Tibial nerve (tissue), 4 donors: ENCODE results near the gene RGS3. TPM values are rescaled to one million over a fixed set of nuclear protein-coding genes. Genes with fewer than 3 reads are reported as not detected.

Experiments
- DNase-seq, 2 donors: peaks; one replicate each; pipeline ENCODE4 v3.0.0-alpha.2; 2019; ENCODE audit warnings: low spot score in 2 of 2
- H3K27ac ChIP-seq, 4 donors: fragments of 200-600 bp; sonication (generic) in 3 of 4; one replicate each; pipeline ENCODE4 v1.5.1; 2017 to 2019; ENCODE audit warnings: mild to moderate bottlenecking in 1 of 4
- H3K27me3 ChIP-seq, 2 donors: fragments of 200-600 bp; sonication (generic) in 1 of 2; one replicate each; pipeline versions ENCODE4 v1.5.1 to v1.6.0; 2017 to 2019
- H3K36me3 ChIP-seq, 3 donors: fragments of 200-600 bp; sonication (generic); one replicate each; pipeline ENCODE4 v1.5.1; 2018 to 2019
- H3K4me1 ChIP-seq, 4 donors: fragments of 200-600 bp; sonication (generic) in 3 of 4; one replicate each; pipeline ENCODE4 v1.5.1; 2017 to 2019
- H3K4me3 ChIP-seq, 4 donors: fragments of 200-600 bp; sonication (generic) in 3 of 4; one replicate each; pipeline ENCODE4 v1.5.1; 2017 to 2019; ENCODE audit warnings: mild to moderate bottlenecking in 1 of 4, moderate library complexity in 1 of 4
- H3K9me3 ChIP-seq, 4 donors: fragments of 200-600 bp; sonication (generic) in 3 of 4; one replicate each; pipeline ENCODE4 v1.5.1; 2017 to 2019
- EP300 ChIP-seq, 2 donors: sonication (generic); formaldehyde crosslinking; IDR thresholded peaks; one replicate each; pipeline ENCODE4 v1.6.1; 2017; ENCODE audit warnings: antibody characterized with exemption in 2 of 2, mild to moderate bottlenecking in 1 of 2
- POLR2A ChIP-seq, 2 donors: fragments of 450-650 bp; IDR thresholded peaks; one replicate each; pipeline ENCODE4 v1.6.1; 2017; ENCODE audit warnings: antibody characterized with exemption in 2 of 2, mild to moderate bottlenecking in 2 of 2, moderate library complexity in 2 of 2
- WGBS, 2 donors: methylation state at CpG; one replicate each; pipeline ENCODE4 v1.1.5; 2018; 5-methylcytosine and 5-hydroxymethylcytosine counted together
- total RNA-seq, 4 donors: library from RNA; depleted of rRNA; stranded (reverse); fragments of >200 nt; gene quantifications; one replicate each; pipeline ENCODE4 v1.1.0, GENCODE V29; 2016
- TF ChIP-seq, protein P1 (sequence below), 5 experiments: fragments of 200-600 bp in 3 of 5; fragments of 450-650 bp in 2 of 5; sonication (generic) in 3 of 5; IDR thresholded peaks; one replicate each; pipeline ENCODE4 v1.5.1; 2016 to 2019; ENCODE audit warnings: antibody characterized with exemption in 5 of 5, mild to moderate bottlenecking in 3 of 5, moderate library complexity in 2 of 5

Gene RGS3
- total RNA-seq, 4 donors from 2014 or later, result 18.0 to 45.9 (median 35.2) TPM

GRCh38 chr9:113456235-113456634 lies 7.3 kb upstream of the RGS3 start:
- no peaks in the 10 kb centered on the region for H3K36me3 ChIP-seq
- 94% methylated on average over 2 of the region's 2 CpGs for WGBS, 2 donors
- DNase-seq, result no peak
- no peak overlapping the region for H3K4me3 ChIP-seq
- TF ChIP-seq POLR2A (IDR thresholded peaks at IDR 0.05) (no peak), EP300 (IDR thresholded peaks at IDR 0.05) (no peak)
- TF ChIP-seq, protein P1, sequence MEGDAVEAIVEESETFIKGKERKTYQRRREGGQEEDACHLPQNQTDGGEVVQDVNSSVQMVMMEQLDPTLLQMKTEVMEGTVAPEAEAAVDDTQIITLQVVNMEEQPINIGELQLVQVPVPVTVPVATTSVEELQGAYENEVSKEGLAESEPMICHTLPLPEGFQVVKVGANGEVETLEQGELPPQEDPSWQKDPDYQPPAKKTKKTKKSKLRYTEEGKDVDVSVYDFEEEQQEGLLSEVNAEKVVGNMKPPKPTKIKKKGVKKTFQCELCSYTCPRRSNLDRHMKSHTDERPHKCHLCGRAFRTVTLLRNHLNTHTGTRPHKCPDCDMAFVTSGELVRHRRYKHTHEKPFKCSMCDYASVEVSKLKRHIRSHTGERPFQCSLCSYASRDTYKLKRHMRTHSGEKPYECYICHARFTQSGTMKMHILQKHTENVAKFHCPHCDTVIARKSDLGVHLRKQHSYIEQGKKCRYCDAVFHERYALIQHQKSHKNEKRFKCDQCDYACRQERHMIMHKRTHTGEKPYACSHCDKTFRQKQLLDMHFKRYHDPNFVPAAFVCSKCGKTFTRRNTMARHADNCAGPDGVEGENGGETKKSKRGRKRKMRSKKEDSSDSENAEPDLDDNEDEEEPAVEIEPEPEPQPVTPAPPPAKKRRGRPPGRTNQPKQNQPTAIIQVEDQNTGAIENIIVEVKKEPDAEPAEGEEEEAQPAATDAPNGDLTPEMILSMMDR (IDR thresholded peaks at IDR 0.05), result no peak
- no peaks in the 10 kb centered on the region for H3K9me3 ChIP-seq
- no peaks in the 10 kb centered on the region for H3K27me3 ChIP-seq
- H3K27ac ChIP-seq, result peak overlapping the region in 3 of 4 donors; percentile 66 to 86 (median 68)
- peaks cover 0 to 25% (median 22%) of the 10 kb centered on the region in 4 donors for H3K4me1 ChIP-seq

GRCh38 chr9:113461285-113461684 lies 2.2 kb upstream of the RGS3 start:
- H3K4me3 ChIP-seq, result no peak overlapping the region
- no peaks in the 10 kb centered on the region for H3K36me3 ChIP-seq
- TF ChIP-seq, protein P1 (IDR thresholded peaks at IDR 0.05), result no peak
- peaks cover 0 to 8% of the 10 kb centered on the region in 2 donors for H3K27me3 ChIP-seq
- DNase-seq, result no peak
- no peak overlapping the region for H3K27ac ChIP-seq
- H3K9me3 ChIP-seq, result no peaks in the 10 kb centered on the region
- H3K4me1 ChIP-seq, result peaks cover 0 to 18% (median 3%) of the 10 kb centered on the region in 4 donors
- WGBS, 2 donors, result 85 to 91% methylated on average over 3 of the region's 3 CpGs

GRCh38 chr9:113461943-113462342 lies 1.6 kb upstream of the RGS3 start:
- Histone ChIP-seq H3K9me3 (no peaks in the 10 kb centered on the region), H3K27me3 (peaks cover 0 to 8% of the 10 kb centered on the region in 2 donors), H3K4me1 (peaks cover 0 to 12% (median 0%) of the 10 kb centered on the region in 4 donors), H3K4me3 (no peak overlapping the region), H3K36me3 (no peaks in the 10 kb centered on the region), H3K27ac (no peak overlapping the region)
- DNase-seq, result no peak
- 92 to 96% methylated on average over 4 of the region's 4 CpGs for WGBS, 2 donors
- no peak for TF ChIP-seq POLR2A (IDR thresholded peaks at IDR 0.05)
- no peak for TF ChIP-seq EP300 (IDR thresholded peaks at IDR 0.05)
- TF ChIP-seq, protein P1 (IDR thresholded peaks at IDR 0.05), result no peak

DNA sequence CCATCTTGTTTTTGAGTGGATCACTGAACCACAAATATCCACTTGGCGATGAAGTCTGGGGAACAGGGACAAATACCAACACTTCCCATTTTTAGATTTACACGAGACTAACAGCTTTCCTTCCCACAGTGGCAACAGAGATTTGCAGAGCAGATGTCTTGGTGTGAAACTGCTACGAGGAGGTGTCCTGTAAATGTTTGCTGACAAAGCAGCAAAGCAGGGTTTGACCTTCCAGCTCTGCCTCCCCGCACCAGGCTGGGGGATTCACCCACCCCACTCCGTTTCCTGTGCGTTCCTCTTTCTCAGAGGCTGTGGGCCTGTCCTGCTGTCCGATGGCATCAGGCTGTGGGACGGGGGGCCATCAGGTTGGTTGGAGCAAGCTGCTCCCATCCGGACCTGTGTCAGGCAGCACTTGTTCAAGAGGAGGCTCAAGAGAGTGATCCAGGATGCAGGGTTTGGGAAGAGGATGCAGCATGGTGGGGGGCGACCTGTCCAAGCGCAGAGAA lies 693 bp upstream of the RGS3 start:
- H3K4me3 ChIP-seq, result no peak overlapping the region
- peaks cover 0 to 8% of the 10 kb centered on the region in 2 donors for H3K27me3 ChIP-seq
- peaks cover 0 to 12% (median 0%) of the 10 kb centered on the region in 4 donors for H3K4me1 ChIP-seq
- no peak for DNase-seq
- TF ChIP-seq EP300 (IDR thresholded peaks at IDR 0.05), result no peak
- peaks cover 0 to 3% (median 0%) of the 10 kb centered on the region in 4 donors for H3K9me3 ChIP-seq
- H3K27ac ChIP-seq, result no peak overlapping the region
- 72 to 79% methylated on average over 11 of the region's 11 CpGs for WGBS, 2 donors
- H3K36me3 ChIP-seq, result no peaks in the 10 kb centered on the region

GRCh38 chr9:113464286-113464660 lies 746 bp downstream of the RGS3 start:
- peaks cover 0 to 12% (median 0%) of the 10 kb centered on the region in 4 donors for H3K4me1 ChIP-seq
- peaks cover 0 to 8% of the 10 kb centered on the region in 2 donors for H3K27me3 ChIP-seq
- DNase-seq, result no peak
- 83 to 100% methylated on average over 1 of the region's 1 CpG for WGBS, 2 donors
- no peak for TF ChIP-seq EP300 (IDR thresholded peaks at IDR 0.05)
- no peak for TF ChIP-seq POLR2A (IDR thresholded peaks at IDR 0.05)
- TF ChIP-seq, protein P1 (IDR thresholded peaks at IDR 0.05), result no peak
- H3K36me3 ChIP-seq, result no peaks in the 10 kb centered on the region
- peaks cover 0 to 4% (median 0%) of the 10 kb centered on the region in 4 donors for H3K9me3 ChIP-seq
- H3K27ac ChIP-seq, result no peak overlapping the region
- peak overlapping the region in 1 of 4 donors; percentile 17 for H3K4me3 ChIP-seq
